GM12878 (cell line): Measurements from ENCODE around the gene C16orf87. TPM values are rescaled to one million over a fixed set of nuclear protein-coding genes. Genes with fewer than 3 reads are reported as not detected.

Experiments
- CBFB ChIP-seq: IDR thresholded peaks from 2 replicates; pipeline ENCODE4 v1.6.1; 2016; ENCODE audit warnings: antibody characterized with exemption, low read depth
- CHD2 ChIP-seq: IDR thresholded peaks from 2 replicates; pipeline ENCODE4 v1.6.1; 2011; ENCODE audit warnings: low read depth, low read length, improper control_type of control experiment, borderline replicate concordance
- HDAC2 ChIP-seq: fragments of 200-600 bp; sonication (generic); IDR thresholded peaks from 2 replicates; pipeline ENCODE4 v1.6.1; 2017
- LARP7 ChIP-seq: fragments of 450-650 bp; IDR thresholded peaks from 2 replicates; pipeline ENCODE4 v1.6.1; 2017; ENCODE audit warnings: mild to moderate bottlenecking
- MYB ChIP-seq: fragments of 150-350 bp; IDR thresholded peaks from 2 replicates; pipeline ENCODE4 v1.6.1; 2014; ENCODE audit warnings: mild to moderate bottlenecking, low read depth, low read length, borderline replicate concordance
- NFIC ChIP-seq: IDR thresholded peaks from 2 replicates; pipeline ENCODE4 v1.6.1; 2012; ENCODE audit warnings: low read depth, mild to moderate bottlenecking, inconsistent platforms, low read length, moderate library complexity
- PAX8 ChIP-seq: fragments of 450-650 bp; IDR thresholded peaks from 2 replicates; pipeline ENCODE4 v1.6.1; 2017; ENCODE audit warnings: mild to moderate bottlenecking, moderate library complexity
- PML ChIP-seq: IDR thresholded peaks from 2 replicates; pipeline ENCODE4 v1.6.1; 2012; ENCODE audit warnings: low read length, inconsistent platforms
- SMC3 ChIP-seq: IDR thresholded peaks from 2 replicates; pipeline ENCODE4 v1.6.1; 2011; ENCODE audit warnings: low read length, improper control_type of control experiment, borderline replicate concordance
- TAF1 ChIP-seq: IDR thresholded peaks from 2 replicates; pipeline ENCODE4 v1.6.1; 2011; ENCODE audit warnings: mild to moderate bottlenecking, low read depth, low read length, borderline replicate concordance
- TARDBP ChIP-seq: IDR thresholded peaks from 2 replicates; pipeline ENCODE4 v1.6.1; 2016; ENCODE audit warnings: borderline replicate concordance
- YBX1 ChIP-seq: fragments of 450-650 bp; IDR thresholded peaks from 2 replicates; pipeline ENCODE4 v1.6.1; 2016; ENCODE audit warnings: antibody characterized with exemption
- YY1 ChIP-seq: IDR thresholded peaks from 2 replicates; pipeline ENCODE4 v1.6.1; 2011; ENCODE audit warnings: low read depth, mild to moderate bottlenecking, low read length
- ZNF217 ChIP-seq: fragments of 450-650 bp; IDR thresholded peaks from 2 replicates; pipeline ENCODE4 v1.6.1; 2017; ENCODE audit warnings: antibody characterized with exemption, mild to moderate bottlenecking
- ZNF24 ChIP-seq: fragments of 450-650 bp; IDR thresholded peaks from 2 replicates; pipeline ENCODE4 v1.6.1; 2017; ENCODE audit warnings: antibody characterized with exemption, mild to moderate bottlenecking
- polyA plus RNA-seq, 11 experiments: library from polyadenylated mRNA; depleted of rRNA in 4 of 11; unstranded in 6 of 11; stranded (reverse) in 5 of 11; fragments of >200 nt; fragmentation: Nextera tagmentation in 4 of 11; fragmentation: Illumina TruSeq in 1 of 11; extraction: Ambion mirVana in 4 of 11; extraction: Trizol in 1 of 11; gene quantifications; 1 replicate in 1 of 11; 2 replicates in 10 of 11; pipeline versions ENCODE4 v1.2.1 to v1.2.3, GENCODE V29; 2011 to 2016; ENCODE audit warnings: inconsistent platforms in 2 of 11, missing spikeins in 2 of 11, low read depth in 1 of 11
- total RNA-seq, 4 experiments: library from RNA; depleted of rRNA in 3 of 4; stranded (reverse); fragments of >200 nt in 3 of 4; fragmentation: Illumina TruSeq in 1 of 4; extraction: Trizol in 1 of 4; gene quantifications; 2 replicates each; pipeline versions ENCODE4 v1.2.1 to v1.2.3, GENCODE V29; 2013 to 2021
- TF ChIP-seq, protein P1 (sequence below): fragments of 450-650 bp; IDR thresholded peaks from 2 replicates; pipeline ENCODE4 v1.6.1; 2016; ENCODE audit warnings: mild to moderate bottlenecking, moderate library complexity, borderline replicate concordance
- TF ChIP-seq, protein P2 (sequence below): IDR thresholded peaks from 2 replicates; pipeline ENCODE4 v1.6.1; 2011; ENCODE audit warnings: low read depth, mild to moderate bottlenecking, low read length, moderate library complexity, borderline replicate concordance; ENCODE audit errors: extremely low read depth
- TF ChIP-seq, protein P3 (sequence below): fragments of 450-650 bp; IDR thresholded peaks from 2 replicates; pipeline ENCODE4 v1.6.1; 2017; ENCODE audit warnings: antibody characterized with exemption, mild to moderate bottlenecking, moderate library complexity
- TF ChIP-seq, protein P4 (sequence below): fragments of 150-350 bp; IDR thresholded peaks from 2 replicates; pipeline ENCODE4 v1.6.1; 2014; ENCODE audit warnings: mild to moderate bottlenecking, low read depth, low read length
- TF ChIP-seq, protein P5 (sequence below): fragments of 450-650 bp; IDR thresholded peaks from 2 replicates; pipeline ENCODE4 v1.6.1; 2017; ENCODE audit warnings: borderline replicate concordance
- TF ChIP-seq, protein P6 (sequence below): IDR thresholded peaks from 2 replicates; pipeline ENCODE4 v1.6.1; 2012; ENCODE audit warnings: low read depth, low read length, improper control_type of control experiment

The C16orf87 gene
- total and polyA plus RNA-seq, 10 of the 15 experiments (the other 5 are each of a cell fraction or from before 2014, with no cell fraction given) = 18.4 to 72.6 (median 31.0) TPM

DNA sequence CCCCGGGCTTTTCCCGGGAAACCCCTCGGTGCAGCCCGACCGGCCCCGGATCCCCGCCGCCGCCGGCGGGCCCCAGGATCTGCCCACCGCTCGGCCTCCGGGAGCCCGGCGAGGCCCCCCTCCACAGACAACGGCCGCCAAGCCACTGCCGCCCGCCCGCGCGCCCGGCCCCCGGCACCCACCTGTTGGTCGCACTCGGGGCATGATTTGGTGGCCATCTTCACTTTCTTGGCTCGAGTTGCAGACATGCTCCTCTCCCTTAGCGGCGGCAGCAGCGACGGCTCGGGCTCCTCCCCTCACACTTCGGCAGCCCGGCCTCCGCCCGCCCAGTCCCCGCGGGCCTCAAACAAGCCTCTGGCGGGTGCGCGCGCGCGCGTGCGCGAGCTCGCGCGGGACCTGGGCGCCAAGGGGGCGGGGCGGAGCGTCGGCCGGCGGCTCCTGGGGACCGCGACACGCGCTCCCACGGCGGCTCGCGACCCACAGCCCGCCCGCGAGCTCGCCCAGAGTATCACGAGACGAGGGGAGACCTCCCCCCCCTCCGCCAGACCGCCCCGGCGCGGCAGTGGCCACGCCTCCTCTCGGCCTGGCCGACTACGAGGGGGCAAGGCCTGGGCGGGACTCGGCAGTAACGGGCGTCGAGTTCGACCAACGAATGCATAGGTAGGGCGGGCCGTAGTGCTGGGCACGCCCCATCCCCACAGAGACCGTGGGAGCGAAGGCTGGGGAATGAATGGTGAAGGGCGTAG, at the start of gene C16orf87 (continued):
- TF ChIP-seq, protein P1, sequence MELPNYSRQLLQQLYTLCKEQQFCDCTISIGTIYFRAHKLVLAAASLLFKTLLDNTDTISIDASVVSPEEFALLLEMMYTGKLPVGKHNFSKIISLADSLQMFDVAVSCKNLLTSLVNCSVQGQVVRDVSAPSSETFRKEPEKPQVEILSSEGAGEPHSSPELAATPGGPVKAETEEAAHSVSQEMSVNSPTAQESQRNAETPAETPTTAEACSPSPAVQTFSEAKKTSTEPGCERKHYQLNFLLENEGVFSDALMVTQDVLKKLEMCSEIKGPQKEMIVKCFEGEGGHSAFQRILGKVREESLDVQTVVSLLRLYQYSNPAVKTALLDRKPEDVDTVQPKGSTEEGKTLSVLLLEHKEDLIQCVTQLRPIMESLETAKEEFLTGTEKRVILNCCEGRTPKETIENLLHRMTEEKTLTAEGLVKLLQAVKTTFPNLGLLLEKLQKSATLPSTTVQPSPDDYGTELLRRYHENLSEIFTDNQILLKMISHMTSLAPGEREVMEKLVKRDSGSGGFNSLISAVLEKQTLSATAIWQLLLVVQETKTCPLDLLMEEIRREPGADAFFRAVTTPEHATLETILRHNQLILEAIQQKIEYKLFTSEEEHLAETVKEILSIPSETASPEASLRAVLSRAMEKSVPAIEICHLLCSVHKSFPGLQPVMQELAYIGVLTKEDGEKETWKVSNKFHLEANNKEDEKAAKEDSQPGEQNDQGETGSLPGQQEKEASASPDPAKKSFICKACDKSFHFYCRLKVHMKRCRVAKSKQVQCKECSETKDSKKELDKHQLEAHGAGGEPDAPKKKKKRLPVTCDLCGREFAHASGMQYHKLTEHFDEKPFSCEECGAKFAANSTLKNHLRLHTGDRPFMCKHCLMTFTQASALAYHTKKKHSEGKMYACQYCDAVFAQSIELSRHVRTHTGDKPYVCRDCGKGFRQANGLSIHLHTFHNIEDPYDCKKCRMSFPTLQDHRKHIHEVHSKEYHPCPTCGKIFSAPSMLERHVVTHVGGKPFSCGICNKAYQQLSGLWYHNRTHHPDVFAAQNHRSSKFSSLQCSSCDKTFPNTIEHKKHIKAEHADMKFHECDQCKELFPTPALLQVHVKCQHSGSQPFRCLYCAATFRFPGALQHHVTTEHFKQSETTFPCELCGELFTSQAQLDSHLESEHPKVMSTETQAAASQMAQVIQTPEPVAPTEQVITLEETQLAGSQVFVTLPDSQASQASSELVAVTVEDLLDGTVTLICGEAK = no peak
- TF ChIP-seq, protein P2, sequence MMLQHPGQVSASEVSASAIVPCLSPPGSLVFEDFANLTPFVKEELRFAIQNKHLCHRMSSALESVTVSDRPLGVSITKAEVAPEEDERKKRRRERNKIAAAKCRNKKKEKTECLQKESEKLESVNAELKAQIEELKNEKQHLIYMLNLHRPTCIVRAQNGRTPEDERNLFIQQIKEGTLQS = no peak
- TF ChIP-seq ZNF217 = no peak
- TF ChIP-seq PML = no peak
- no peak for TF ChIP-seq PAX8
- 0 out of 2 replicates have a peak, but pooled peaks have one; percentile 78 for TF ChIP-seq LARP7
- no peak for TF ChIP-seq MYB
- no peak for TF ChIP-seq NFIC
- TF ChIP-seq TAF1 = peak; percentile 81; the same call in 1 of the 2 replicates
- TF ChIP-seq YBX1 = no peak
- TF ChIP-seq, protein P3, sequence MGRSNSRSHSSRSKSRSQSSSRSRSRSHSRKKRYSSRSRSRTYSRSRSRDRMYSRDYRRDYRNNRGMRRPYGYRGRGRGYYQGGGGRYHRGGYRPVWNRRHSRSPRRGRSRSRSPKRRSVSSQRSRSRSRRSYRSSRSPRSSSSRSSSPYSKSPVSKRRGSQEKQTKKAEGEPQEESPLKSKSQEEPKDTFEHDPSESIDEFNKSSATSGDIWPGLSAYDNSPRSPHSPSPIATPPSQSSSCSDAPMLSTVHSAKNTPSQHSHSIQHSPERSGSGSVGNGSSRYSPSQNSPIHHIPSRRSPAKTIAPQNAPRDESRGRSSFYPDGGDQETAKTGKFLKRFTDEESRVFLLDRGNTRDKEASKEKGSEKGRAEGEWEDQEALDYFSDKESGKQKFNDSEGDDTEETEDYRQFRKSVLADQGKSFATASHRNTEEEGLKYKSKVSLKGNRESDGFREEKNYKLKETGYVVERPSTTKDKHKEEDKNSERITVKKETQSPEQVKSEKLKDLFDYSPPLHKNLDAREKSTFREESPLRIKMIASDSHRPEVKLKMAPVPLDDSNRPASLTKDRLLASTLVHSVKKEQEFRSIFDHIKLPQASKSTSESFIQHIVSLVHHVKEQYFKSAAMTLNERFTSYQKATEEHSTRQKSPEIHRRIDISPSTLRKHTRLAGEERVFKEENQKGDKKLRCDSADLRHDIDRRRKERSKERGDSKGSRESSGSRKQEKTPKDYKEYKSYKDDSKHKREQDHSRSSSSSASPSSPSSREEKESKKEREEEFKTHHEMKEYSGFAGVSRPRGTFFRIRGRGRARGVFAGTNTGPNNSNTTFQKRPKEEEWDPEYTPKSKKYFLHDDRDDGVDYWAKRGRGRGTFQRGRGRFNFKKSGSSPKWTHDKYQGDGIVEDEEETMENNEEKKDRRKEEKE = no peak
- TF ChIP-seq HDAC2 = no peak
- peak; percentile 89 for TF ChIP-seq YY1
- TF ChIP-seq, protein P4, sequence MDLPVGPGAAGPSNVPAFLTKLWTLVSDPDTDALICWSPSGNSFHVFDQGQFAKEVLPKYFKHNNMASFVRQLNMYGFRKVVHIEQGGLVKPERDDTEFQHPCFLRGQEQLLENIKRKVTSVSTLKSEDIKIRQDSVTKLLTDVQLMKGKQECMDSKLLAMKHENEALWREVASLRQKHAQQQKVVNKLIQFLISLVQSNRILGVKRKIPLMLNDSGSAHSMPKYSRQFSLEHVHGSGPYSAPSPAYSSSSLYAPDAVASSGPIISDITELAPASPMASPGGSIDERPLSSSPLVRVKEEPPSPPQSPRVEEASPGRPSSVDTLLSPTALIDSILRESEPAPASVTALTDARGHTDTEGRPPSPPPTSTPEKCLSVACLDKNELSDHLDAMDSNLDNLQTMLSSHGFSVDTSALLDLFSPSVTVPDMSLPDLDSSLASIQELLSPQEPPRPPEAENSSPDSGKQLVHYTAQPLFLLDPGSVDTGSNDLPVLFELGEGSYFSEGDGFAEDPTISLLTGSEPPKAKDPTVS = no peak
- no peak for TF ChIP-seq SMC3
- peak; percentile 87 for TF ChIP-seq CHD2
- no peak for TF ChIP-seq TARDBP
- no peak for TF ChIP-seq CBFB
- TF ChIP-seq, protein P5, sequence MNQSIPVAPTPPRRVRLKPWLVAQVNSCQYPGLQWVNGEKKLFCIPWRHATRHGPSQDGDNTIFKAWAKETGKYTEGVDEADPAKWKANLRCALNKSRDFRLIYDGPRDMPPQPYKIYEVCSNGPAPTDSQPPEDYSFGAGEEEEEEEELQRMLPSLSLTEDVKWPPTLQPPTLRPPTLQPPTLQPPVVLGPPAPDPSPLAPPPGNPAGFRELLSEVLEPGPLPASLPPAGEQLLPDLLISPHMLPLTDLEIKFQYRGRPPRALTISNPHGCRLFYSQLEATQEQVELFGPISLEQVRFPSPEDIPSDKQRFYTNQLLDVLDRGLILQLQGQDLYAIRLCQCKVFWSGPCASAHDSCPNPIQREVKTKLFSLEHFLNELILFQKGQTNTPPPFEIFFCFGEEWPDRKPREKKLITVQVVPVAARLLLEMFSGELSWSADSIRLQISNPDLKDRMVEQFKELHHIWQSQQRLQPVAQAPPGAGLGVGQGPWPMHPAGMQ = no peak
- TF ChIP-seq ZNF24 = no peak
- TF ChIP-seq, protein P6, sequence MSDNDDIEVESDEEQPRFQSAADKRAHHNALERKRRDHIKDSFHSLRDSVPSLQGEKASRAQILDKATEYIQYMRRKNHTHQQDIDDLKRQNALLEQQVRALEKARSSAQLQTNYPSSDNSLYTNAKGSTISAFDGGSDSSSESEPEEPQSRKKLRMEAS = peak; percentile 70
